AG08396 (cell line): ENCODE data around the gene CEP97.
"Not testable (repeated sequence)": the region's sequence is repeated elsewhere in the genome, so short reads cannot be mapped to it uniquely, and the experiment has no call there.

Experiments
- DNase-seq: peaks from one replicate; pipeline ENCODE4 v3.0.0; 2012; ENCODE audit warnings: low spot score, mixed read lengths

Gene CEP97

GRCh38 chr3:101703169-101703568 lies 21.2 kb upstream of the CEP97 start:
- DNase-seq, result no peak

- DNase-seq, result not testable (repeated sequence)
Observed at GRCh38 chr3:101704639-101705038, 19.8 kb upstream of the CEP97 start.

GRCh38 chr3:101709126-101709525 lies 15.3 kb upstream of the CEP97 start:
- no peak for DNase-seq

GRCh38 chr3:101718455-101718854 lies 6.0 kb upstream of the CEP97 start:
- no peak for DNase-seq

GRCh38 chr3:101719604-101720185 lies 4.7 kb upstream of the CEP97 start:
- DNase-seq, result no peak

- no peak for DNase-seq
Observed at GRCh38 chr3:101720851-101721840, 3.3 kb upstream of the CEP97 start.

GRCh38 chr3:101722394-101723173 lies 1.8 kb upstream of the CEP97 start:
- no peak for DNase-seq

- peak; percentile 9 for DNase-seq
Observed at GRCh38 chr3:101725194-101725889, 928 bp downstream of the CEP97 start.

GRCh38 chr3:101725890-101726275 lies 1.5 kb downstream of the CEP97 start:
- DNase-seq, result no peak

- no peak for DNase-seq
Observed at GRCh38 chr3:101729586-101729985, 5.2 kb downstream of the CEP97 start.

- no peak for DNase-seq
Observed at GRCh38 chr3:101730839-101731238, 6.4 kb downstream of the CEP97 start.

GRCh38 chr3:101732240-101732641 lies 7.8 kb downstream of the CEP97 start:
- DNase-seq, result no peak

GRCh38 chr3:101735833-101736232 lies 11.4 kb downstream of the CEP97 start:
- DNase-seq, result no peak

GRCh38 chr3:101741914-101742313 lies 17.5 kb downstream of the CEP97 start:
- not testable (repeated sequence) for DNase-seq

- no peak for DNase-seq
Observed at GRCh38 chr3:101744811-101745210, 20.4 kb downstream of the CEP97 start.

GRCh38 chr3:101745934-101746333 lies 21.5 kb downstream of the CEP97 start:
- not testable (repeated sequence) for DNase-seq

- DNase-seq, result not testable (repeated sequence)
Observed at GRCh38 chr3:101753386-101754113, 29.1 kb downstream of the CEP97 start.

GRCh38 chr3:101758224-101758623 lies 33.8 kb downstream of the CEP97 start:
- no peak for DNase-seq

GRCh38 chr3:101762041-101762646 lies 37.7 kb downstream of the CEP97 start:
- no peak for DNase-seq

- DNase-seq, result not testable (repeated sequence)
Observed at GRCh38 chr3:101777745-101778281, 53.4 kb downstream of the CEP97 start.
